Measurements from ENCODE around the gene DGKE. TPM values are rescaled to one million over a fixed set of nuclear protein-coding genes. Genes with fewer than 3 reads are reported as not detected.

Gene DGKE
- total and polyA plus RNA-seq, 7 donors = 0.38 to 3.2 (median 0.76) TPM

- Histone ChIP-seq H3K27me3 (ENCODE audit: insufficient read depth in 3 of 3, low read length in 2 of 3) (no peaks in the 10 kb centered on the region), H3K9me3 (no peaks in the 10 kb centered on the region), H3K4me1 (no peaks in the 10 kb centered on the region), H3K36me3 (ENCODE audit: insufficient read depth in 1 of 2, low read depth in 1 of 2) (no peaks in the 10 kb centered on the region), H3K4me3 (no peak overlapping the region), H3K27ac (no peak overlapping the region)
- ATAC-seq (no peak), DNase-seq (no peak)
- WGBS, 3 donors = 90 to 94% (median 92%) methylated on average over 3 of the region's 3 CpGs
- intact Hi-C loops (cut with DNase I) = no loop called here
- no peak for TF ChIP-seq CTCF (IDR thresholded peaks at IDR 0.05)
Measured at GRCh38 chr17:56868716-56869115, 34.8 kb downstream of the DGKE start.

- Histone ChIP-seq H3K36me3 (ENCODE audit: insufficient read depth in 1 of 2, low read depth in 1 of 2) (no peaks in the 10 kb centered on the region), H3K9me3 (no peaks in the 10 kb centered on the region)
- 84 to 90% (median 86%) methylated on average over 4 of the region's 4 CpGs for WGBS, 3 donors
Measured at GRCh38 chr17:56870081-56870651, 36.2 kb downstream of the DGKE start.

DNA sequence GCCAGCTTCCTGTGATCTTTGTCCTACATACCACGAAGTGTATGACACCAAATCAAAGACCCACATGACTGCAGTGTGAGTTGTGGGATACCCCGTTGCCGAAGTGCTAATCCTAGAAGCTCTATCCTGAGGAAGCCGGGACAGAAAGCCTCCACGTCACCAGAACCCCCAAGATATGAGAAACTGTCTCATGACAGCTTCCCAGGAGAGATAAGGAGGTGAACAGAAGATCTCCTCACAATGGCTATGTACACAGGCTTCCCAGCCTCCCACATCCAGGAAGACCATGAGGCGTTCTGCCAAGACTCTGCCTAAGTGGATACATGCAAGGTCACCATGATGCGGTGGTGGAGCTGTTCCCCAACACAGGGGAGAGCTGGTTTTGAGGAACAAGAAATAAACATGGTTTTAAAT, 42.8 kb downstream of the DGKE start:
- Histone ChIP-seq H3K4me1 (no peaks in the 10 kb centered on the region), H3K27ac (no peak overlapping the region), H3K27me3 (ENCODE audit: insufficient read depth in 3 of 3, low read length in 2 of 3) (no peaks in the 10 kb centered on the region), H3K36me3 (ENCODE audit: insufficient read depth in 1 of 2, low read depth in 1 of 2) (no peaks in the 10 kb centered on the region), H3K4me3 (no peak overlapping the region), H3K9me3 (no peaks in the 10 kb centered on the region)
- DNase-seq (no peak), ATAC-seq (no peak)
- TF ChIP-seq CTCF (IDR thresholded peaks at IDR 0.05) = no peak
- 77 to 86% (median 77%) methylated on average over 7 of the region's 7 CpGs for WGBS, 3 donors
- intact Hi-C loops (cut with DNase I) = no loop called here

More at GRCh38 chr17:56870081-56870651, 36.2 kb downstream of the DGKE start:
- ATAC-seq (no peak), DNase-seq (no peak)
- no peaks in the 10 kb centered on the region for H3K27me3 ChIP-seq (ENCODE audit: insufficient read depth in 3 of 3, low read length in 2 of 3)
- no peaks in the 10 kb centered on the region for H3K4me1 ChIP-seq
- TF ChIP-seq CTCF (IDR thresholded peaks at IDR 0.05) = no peak
- no peak overlapping the region for H3K27ac ChIP-seq
- intact Hi-C loops (cut with DNase I) = no loop called here
- no peak overlapping the region for H3K4me3 ChIP-seq

GRCh38 chr17:56879280-56879679, 45.3 kb downstream of the DGKE start:
- no peaks in the 10 kb centered on the region for H3K27me3 ChIP-seq (ENCODE audit: insufficient read depth in 3 of 3, low read length in 2 of 3)
- no peak overlapping the region for H3K4me3 ChIP-seq
- no peaks in the 10 kb centered on the region for H3K4me1 ChIP-seq
- no peak overlapping the region for H3K27ac ChIP-seq
- DNase-seq (no peak), ATAC-seq (no peak)
- intact Hi-C loops (cut with DNase I) = no loop called here
- 86 to 89% (median 88%) methylated on average over 7 of the region's 7 CpGs for WGBS, 3 donors
- TF ChIP-seq CTCF (IDR thresholded peaks at IDR 0.05) = no peak
- no peaks in the 10 kb centered on the region for H3K36me3 ChIP-seq (ENCODE audit: insufficient read depth in 1 of 2, low read depth in 1 of 2)
- H3K9me3 ChIP-seq = no peaks in the 10 kb centered on the region

DNA sequence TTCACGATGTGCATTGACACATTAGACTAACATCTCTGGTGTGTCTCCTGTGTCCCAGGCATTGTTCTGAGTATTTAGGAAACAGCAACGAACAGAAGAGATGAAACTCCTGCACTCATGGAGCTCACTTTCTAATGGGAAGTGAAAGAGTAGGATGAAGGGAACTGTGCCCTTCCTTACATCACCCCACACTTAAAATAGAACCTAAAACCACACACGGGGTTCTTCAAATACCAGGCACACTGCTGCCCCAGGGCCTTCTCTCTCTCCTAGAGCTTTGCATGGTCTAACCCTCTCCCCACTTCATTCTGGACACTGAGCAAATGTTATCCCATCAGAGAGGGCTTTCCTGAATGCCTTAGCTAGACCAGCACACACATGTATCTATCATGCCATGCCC, 46.2 kb downstream of the DGKE start:
- WGBS, 3 donors = 55 to 70% (median 68%) methylated on average over 3 of the region's 3 CpGs

More for the DNA sequence above, 46.2 kb downstream of the DGKE start:
- no peak for TF ChIP-seq CTCF (IDR thresholded peaks at IDR 0.05)
- Histone ChIP-seq H3K9me3 (no peaks in the 10 kb centered on the region), H3K4me3 (no peak overlapping the region), H3K36me3 (ENCODE audit: insufficient read depth in 1 of 2, low read depth in 1 of 2) (no peaks in the 10 kb centered on the region), H3K4me1 (no peaks in the 10 kb centered on the region), H3K27me3 (ENCODE audit: insufficient read depth in 3 of 3, low read length in 2 of 3) (no peaks in the 10 kb centered on the region), H3K27ac (no peak overlapping the region)
- ATAC-seq = peak in 1 of 4 donors; percentile 21
- intact Hi-C loops (cut with DNase I) = no loop called here
- DNase-seq = no peak
